SK-N-SH (cell line): ENCODE results near the gene ZSCAN21. TPM values are rescaled to one million over a fixed set of nuclear protein-coding genes. Genes with fewer than 3 reads are reported as not detected.

Experiments
- CTCF ChIA-PET: fragments of 300-600, 350-600 bp; formaldehyde crosslinking; extraction: SDS; loops from one replicate; lab custom pipeline; 2021; lab: Yijun Ruan, JAX
- POLR2A ChIA-PET: fragments of 350-600 bp; sonication (Branson Sonifier 250); formaldehyde crosslinking; extraction: SDS; loops from one replicate; lab custom pipeline; 2020; ENCODE audit warnings: antibody characterized with exemption, inconsistent platforms; lab: Yijun Ruan, JAX
- DNase-seq: peaks from one replicate; pipeline ENCODE4 v3.0.0; 2012
- H2AFZ ChIP-seq: fragments of 200-600 bp; sonication (generic); 2 replicates; pipeline ENCODE4 v1.8.1; 2016; ENCODE audit warnings: antibody characterized with exemption, mild to moderate bottlenecking, low read depth
- H3F3A ChIP-seq: fragments of 200-600 bp; sonication (generic); replicated peaks from 2 replicates; pipeline ENCODE3; 2016; ENCODE audit warnings: antibody characterized with exemption, mild to moderate bottlenecking; ENCODE audit not compliant: insufficient read depth
- H3K27ac ChIP-seq, 2 experiments: fragments of 200-500 bp in 1 of 2; fragments of 200-600 bp in 1 of 2; sonication (Bioruptor generic) in 1 of 2; sonication (generic), shearing (Covaris generic) in 1 of 2; 2 replicates each; pipeline versions ENCODE4 v1.5.1 to v1.6.1; 2014 to 2016; ENCODE audit warnings: low read depth in 2 of 2, inconsistent platforms in 1 of 2, low read length in 1 of 2, mild to moderate bottlenecking in 1 of 2, mixed read lengths in 1 of 2
- H3K27me3 ChIP-seq: fragments of 200-600 bp; sonication (generic), shearing (Covaris generic); 2 replicates; pipeline ENCODE4 v1.6.1; 2016; ENCODE audit warnings: mixed run types; ENCODE audit not compliant: insufficient read depth
- H3K36me3 ChIP-seq, 2 experiments: fragments of 200-500 bp in 1 of 2; fragments of 200-600 bp in 1 of 2; sonication (Bioruptor generic) in 1 of 2; sonication (generic) in 1 of 2; replicated peaks in 1 of 2; 2 replicates each; pipeline versions ENCODE3 to v1.5.1; 2014 to 2016; ENCODE audit warnings: low read length in 1 of 2, mild to moderate bottlenecking in 1 of 2; ENCODE audit not compliant: insufficient read depth in 2 of 2, control insufficient read depth in 1 of 2
- H3K4me1 ChIP-seq, 2 experiments: fragments of 200-500 bp in 1 of 2; fragments of 200-600 bp in 1 of 2; sonication (Bioruptor generic) in 1 of 2; sonication (generic), shearing (Covaris generic) in 1 of 2; 2 replicates each; pipeline versions ENCODE4 v1.5.1 to v1.6.1; 2014 to 2016; ENCODE audit warnings: low read depth in 1 of 2, low read length in 1 of 2, mixed run types in 1 of 2; ENCODE audit not compliant: insufficient read depth in 2 of 2, control insufficient read depth in 1 of 2
- H3K4me2 ChIP-seq: fragments of 200-600 bp; sonication (generic), shearing (Covaris generic); 2 replicates; pipeline ENCODE4 v1.6.1; 2017; ENCODE audit warnings: mixed run types
- H3K4me3 ChIP-seq, 2 experiments: fragments of 200-500 bp in 1 of 2; fragments of 200-600 bp in 1 of 2; sonication (Bioruptor generic) in 1 of 2; sonication (generic), shearing (Covaris generic) in 1 of 2; 2 replicates each; pipeline versions ENCODE4 v1.5.1 to v1.8.1; 2014 to 2016; ENCODE audit warnings: low read depth in 2 of 2, inconsistent platforms in 1 of 2, low read length in 1 of 2, mild to moderate bottlenecking in 1 of 2, mixed read lengths in 1 of 2, moderate library complexity in 1 of 2
- H3K79me2 ChIP-seq: fragments of 200-600 bp; sonication (generic); 2 replicates; pipeline ENCODE4 v1.8.1; 2017; ENCODE audit warnings: mild to moderate bottlenecking; ENCODE audit not compliant: insufficient read depth
- H3K9ac ChIP-seq: fragments of 200-600 bp; sonication (generic); 2 replicates; pipeline ENCODE4 v1.6.1; 2017; ENCODE audit warnings: mixed run types
- H3K9me2 ChIP-seq: fragments of 200-600 bp; sonication (generic); 2 replicates; pipeline ENCODE4 v1.6.1; 2017; ENCODE audit warnings: mixed run types
- H3K9me3 ChIP-seq: fragments of 200-600 bp; sonication (generic); 2 replicates; pipeline ENCODE4 v1.6.1; 2017; ENCODE audit warnings: mixed run types, mild to moderate bottlenecking, moderate library complexity
- H4K20me1 ChIP-seq: fragments of 200-600 bp; sonication (generic); 2 replicates; pipeline ENCODE4 v1.6.1; 2017; ENCODE audit warnings: mild to moderate bottlenecking, mixed run types; ENCODE audit not compliant: insufficient read depth
- CHD2 ChIP-seq: fragments of 150-350 bp; IDR thresholded peaks from 2 replicates; pipeline ENCODE4 v1.6.1; 2018; ENCODE audit warnings: low read length; ENCODE audit not compliant: partially characterized antibody
- CTCF ChIP-seq: fragments of 200-600 bp; sonication (generic); IDR thresholded peaks from 2 replicates; pipeline ENCODE4 v1.6.1; 2017; ENCODE audit warnings: antibody characterized with exemption, mild to moderate bottlenecking, moderate library complexity
- EZH2phosphoT487 ChIP-seq: fragments of 200-600 bp; sonication (generic); IDR thresholded peaks from 2 replicates; pipeline ENCODE4 v1.6.1; 2017; ENCODE audit warnings: low read depth, mixed run types, mild to moderate bottlenecking, antibody characterized with exemption, moderate library complexity, borderline replicate concordance
- FOSL2 ChIP-seq: IDR thresholded peaks from 2 replicates; pipeline ENCODE4 v1.4.0; 2012; ENCODE audit warnings: low read depth, mild to moderate bottlenecking, moderate library complexity, borderline replicate concordance
- FOXJ3 ChIP-seq: sonication (generic); formaldehyde crosslinking; IDR thresholded peaks from 2 replicates; pipeline ENCODE4 v1.5.1; 2020; ENCODE audit warnings: mild to moderate bottlenecking, missing genetic modification reagents
- FOXM1 ChIP-seq: IDR thresholded peaks from 2 replicates; pipeline ENCODE4 v1.4.0; 2012; ENCODE audit warnings: low read depth, mild to moderate bottlenecking
- IRF3 ChIP-seq: fragments of 150-350 bp; IDR thresholded peaks from 2 replicates; pipeline ENCODE4 v1.6.1; 2016; ENCODE audit warnings: mild to moderate bottlenecking, low read depth, low read length
- JUND ChIP-seq: IDR thresholded peaks from 2 replicates; pipeline ENCODE4 v1.4.0; 2012
- MXI1 ChIP-seq: IDR thresholded peaks from 2 replicates; pipeline ENCODE4 v1.6.1; 2012; ENCODE audit warnings: mild to moderate bottlenecking, low read depth, low read length, improper control_type of control experiment
- NRF1 ChIP-seq: IDR thresholded peaks from 2 replicates; pipeline ENCODE4 v1.6.1; 2012; ENCODE audit warnings: low read depth, mild to moderate bottlenecking, low read length
- PBX3 ChIP-seq: IDR thresholded peaks from 2 replicates; pipeline ENCODE4; 2012
- RAD21 ChIP-seq: IDR thresholded peaks from 2 replicates; pipeline ENCODE4 v1.6.1; 2012; ENCODE audit warnings: mild to moderate bottlenecking, low read length
- REST ChIP-seq: IDR thresholded peaks from 2 replicates; pipeline ENCODE4 v1.6.1; 2012; ENCODE audit warnings: mild to moderate bottlenecking, low read depth, low read length, moderate library complexity
- RFX5 ChIP-seq: IDR thresholded peaks from 2 replicates; pipeline ENCODE4 v1.6.1; 2012; ENCODE audit warnings: mild to moderate bottlenecking, improper control_type of control experiment, low read length
- SIN3A ChIP-seq: IDR thresholded peaks from 2 replicates; pipeline ENCODE4 v1.6.1; 2012; ENCODE audit warnings: low read depth, mild to moderate bottlenecking, low read length, moderate library complexity, borderline replicate concordance
- SMC3 ChIP-seq: IDR thresholded peaks from 2 replicates; pipeline ENCODE4 v1.6.1; 2012; ENCODE audit warnings: low read depth, low read length, improper control_type of control experiment
- TAF1 ChIP-seq: IDR thresholded peaks from 2 replicates; pipeline ENCODE4 v1.6.1; 2012; ENCODE audit warnings: low read depth, mild to moderate bottlenecking, low read length, moderate library complexity, borderline replicate concordance
- TCF12 ChIP-seq: IDR thresholded peaks from 2 replicates; pipeline ENCODE4 v1.4.0; 2012
- TEAD4 ChIP-seq: IDR thresholded peaks from 2 replicates; pipeline ENCODE4 v1.4.0; 2012; ENCODE audit warnings: mild to moderate bottlenecking, borderline replicate concordance; ENCODE audit not compliant: insufficient read depth
- USF1 ChIP-seq: IDR thresholded peaks from 2 replicates; pipeline ENCODE4 v1.4.0; 2012; ENCODE audit warnings: low read depth, borderline replicate concordance
- ZBTB33 ChIP-seq: IDR thresholded peaks from 2 replicates; pipeline ENCODE4 v1.4.0; 2012; ENCODE audit warnings: low read depth, borderline replicate concordance
- WGBS: methylation state at CpG from one replicate; pipeline ENCODE4 v1.1.6; 2017; ENCODE audit warnings: low lambda C conversion rate; 5-methylcytosine and 5-hydroxymethylcytosine counted together
- polyA plus RNA-seq, 3 experiments: library from polyadenylated mRNA; depleted of rRNA; stranded (reverse); fragments of >200 nt; gene quantifications; 2 replicates each; pipeline ENCODE4 v1.2.3, GENCODE V29; 2012

The ZSCAN21 gene
- polyA plus RNA-seq, 1 of the 3 experiments (the other 2 are of a cell fraction), result 17.5 TPM

DNA sequence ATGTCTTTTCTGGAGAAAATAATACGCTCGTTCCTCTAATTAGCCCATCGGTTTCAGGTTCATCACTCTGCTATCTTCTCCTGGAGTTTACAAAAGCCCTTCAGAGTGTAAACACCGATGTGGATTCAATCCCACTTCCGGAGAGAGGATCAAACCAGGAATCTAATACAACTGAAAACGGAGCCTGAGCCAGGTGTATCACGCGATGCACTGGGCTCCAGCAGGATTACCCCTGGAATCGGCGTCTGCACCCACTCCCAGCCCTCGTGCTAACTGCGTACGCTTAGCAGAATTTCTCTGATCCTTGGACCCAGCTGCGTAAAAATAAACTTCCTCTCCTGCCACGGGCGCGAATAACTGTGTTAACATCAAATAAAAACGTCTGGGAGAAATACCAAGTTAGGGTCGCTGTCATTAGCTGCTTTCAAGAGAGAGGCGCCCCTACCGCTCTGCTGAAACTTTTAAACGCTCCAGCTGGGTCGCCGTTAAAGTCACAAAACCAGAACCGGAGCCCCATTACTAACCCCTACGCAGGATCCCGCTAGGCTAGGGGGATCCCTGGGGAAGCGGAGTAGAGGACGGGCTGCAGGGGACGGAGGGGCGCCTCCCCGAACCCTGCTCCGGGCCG, 31.4 kb downstream of the ZSCAN21 start:
- Histone ChIP-seq H3K4me3 (peak overlapping the region; percentile 67 to 94), H3F3A (peaks cover 5% of the 10 kb centered on the region), H3K27me3 (no peaks in the 10 kb centered on the region), H3K9ac (peak overlapping the region; percentile 92), H3K9me2 (no peaks in the 10 kb centered on the region), H2AFZ (no peak overlapping the region; the same call in 1 of the 2 replicates), H3K27ac (peak overlapping the region; percentile 76 to 87), H4K20me1 (peaks cover 20% of the 10 kb centered on the region; the same call in 1 of the 2 replicates), H3K4me2 (peak overlapping the region; percentile 87), H3K4me1 (peaks cover 12 to 13% of the 10 kb centered on the region in 2 experiments; a peak in 3 of 4 replicates), H3K9me3 (no peaks in the 10 kb centered on the region), H3K36me3 (peaks cover 24 to 44% of the 10 kb centered on the region in 2 experiments), H3K79me2 (peaks cover 55% of the 10 kb centered on the region)
- ChIA-PET POLR2A (interaction anchor here (0.9 to 1.4 kb wide), 3 partner anchors 21 to 87 kb away, joined by 3 to 11 read pairs (median 4); partner anchors contain the start of genes AP4M1, MCM7 and ZSCAN21), CTCF (interaction anchor here (0.6 to 8.5 kb wide), 16 partner anchors 9 to 163 kb away, joined by 3 to 59 read pairs (median 4); partner anchors contain the start of genes AP4M1, MCM7 and TRIM4)
- DNase-seq, result peak; percentile 72
- 1% methylated on average over 30 of the region's 34 CpGs for WGBS
- TF ChIP-seq FOXJ3 (CRISPR knock-in tag) (0 out of 2 replicates have a peak, but pooled peaks have one; percentile 6), TAF1 (peak; percentile 47; the same call in 1 of the 2 replicates), USF1 (no peak), REST (no peak; the same call in 1 of the 2 replicates), CHD2 (peak; percentile 27), FOXM1 (no peak), RAD21 (no peak), EZH2phosphoT487 (no peak), TEAD4 (no peak), TCF12 (no peak), NRF1 (no peak), IRF3 (no peak), FOSL2 (no peak), MXI1 (peak; percentile 55; the same call in 1 of the 2 replicates), RFX5 (no peak), ZBTB33 (no peak), PBX3 (no peak), CTCF (no peak), SMC3 (no peak), JUND (no peak), SIN3A (no peak)
